SK-N-SH (cell line): ENCODE data around the gene MAP2K2. TPM values are rescaled to one million over a fixed set of nuclear protein-coding genes. Genes with fewer than 3 reads are reported as not detected.

Experiments
- CTCF ChIA-PET: fragments of 300-600, 350-600 bp; formaldehyde crosslinking; extraction: SDS; loops from one replicate; lab custom pipeline; 2021; lab: Yijun Ruan, JAX
- POLR2A ChIA-PET: fragments of 350-600 bp; sonication (Branson Sonifier 250); formaldehyde crosslinking; extraction: SDS; loops from one replicate; lab custom pipeline; 2020; ENCODE audit warnings: antibody characterized with exemption, inconsistent platforms; lab: Yijun Ruan, JAX
- DNase-seq: peaks from one replicate; pipeline ENCODE4 v3.0.0; 2012
- H2AFZ ChIP-seq: fragments of 200-600 bp; sonication (generic); 2 replicates; pipeline ENCODE4 v1.8.1; 2016; ENCODE audit warnings: antibody characterized with exemption, mild to moderate bottlenecking, low read depth
- H3F3A ChIP-seq: fragments of 200-600 bp; sonication (generic); replicated peaks from 2 replicates; pipeline ENCODE3; 2016; ENCODE audit warnings: antibody characterized with exemption, mild to moderate bottlenecking; ENCODE audit not compliant: insufficient read depth
- H3K27ac ChIP-seq, 2 experiments: fragments of 200-500 bp in 1 of 2; fragments of 200-600 bp in 1 of 2; sonication (Bioruptor generic) in 1 of 2; sonication (generic), shearing (Covaris generic) in 1 of 2; 2 replicates each; pipeline versions ENCODE4 v1.5.1 to v1.6.1; 2014 to 2016; ENCODE audit warnings: low read depth in 2 of 2, inconsistent platforms in 1 of 2, low read length in 1 of 2, mild to moderate bottlenecking in 1 of 2, mixed read lengths in 1 of 2
- H3K27me3 ChIP-seq: fragments of 200-600 bp; sonication (generic), shearing (Covaris generic); 2 replicates; pipeline ENCODE4 v1.6.1; 2016; ENCODE audit warnings: mixed run types; ENCODE audit not compliant: insufficient read depth
- H3K36me3 ChIP-seq, 2 experiments: fragments of 200-500 bp in 1 of 2; fragments of 200-600 bp in 1 of 2; sonication (Bioruptor generic) in 1 of 2; sonication (generic) in 1 of 2; replicated peaks in 1 of 2; 2 replicates each; pipeline versions ENCODE3 to v1.5.1; 2014 to 2016; ENCODE audit warnings: low read length in 1 of 2, mild to moderate bottlenecking in 1 of 2; ENCODE audit not compliant: insufficient read depth in 2 of 2, control insufficient read depth in 1 of 2
- H3K4me1 ChIP-seq, 2 experiments: fragments of 200-500 bp in 1 of 2; fragments of 200-600 bp in 1 of 2; sonication (Bioruptor generic) in 1 of 2; sonication (generic), shearing (Covaris generic) in 1 of 2; 2 replicates each; pipeline versions ENCODE4 v1.5.1 to v1.6.1; 2014 to 2016; ENCODE audit warnings: low read depth in 1 of 2, low read length in 1 of 2, mixed run types in 1 of 2; ENCODE audit not compliant: insufficient read depth in 2 of 2, control insufficient read depth in 1 of 2
- H3K4me2 ChIP-seq: fragments of 200-600 bp; sonication (generic), shearing (Covaris generic); 2 replicates; pipeline ENCODE4 v1.6.1; 2017; ENCODE audit warnings: mixed run types
- H3K4me3 ChIP-seq, 2 experiments: fragments of 200-500 bp in 1 of 2; fragments of 200-600 bp in 1 of 2; sonication (Bioruptor generic) in 1 of 2; sonication (generic), shearing (Covaris generic) in 1 of 2; 2 replicates each; pipeline versions ENCODE4 v1.5.1 to v1.8.1; 2014 to 2016; ENCODE audit warnings: low read depth in 2 of 2, inconsistent platforms in 1 of 2, low read length in 1 of 2, mild to moderate bottlenecking in 1 of 2, mixed read lengths in 1 of 2, moderate library complexity in 1 of 2
- H3K79me2 ChIP-seq: fragments of 200-600 bp; sonication (generic); 2 replicates; pipeline ENCODE4 v1.8.1; 2017; ENCODE audit warnings: mild to moderate bottlenecking; ENCODE audit not compliant: insufficient read depth
- H3K9ac ChIP-seq: fragments of 200-600 bp; sonication (generic); 2 replicates; pipeline ENCODE4 v1.6.1; 2017; ENCODE audit warnings: mixed run types
- H3K9me2 ChIP-seq: fragments of 200-600 bp; sonication (generic); 2 replicates; pipeline ENCODE4 v1.6.1; 2017; ENCODE audit warnings: mixed run types
- H3K9me3 ChIP-seq: fragments of 200-600 bp; sonication (generic); 2 replicates; pipeline ENCODE4 v1.6.1; 2017; ENCODE audit warnings: mixed run types, mild to moderate bottlenecking, moderate library complexity
- H4K20me1 ChIP-seq: fragments of 200-600 bp; sonication (generic); 2 replicates; pipeline ENCODE4 v1.6.1; 2017; ENCODE audit warnings: mild to moderate bottlenecking, mixed run types; ENCODE audit not compliant: insufficient read depth
- CHD2 ChIP-seq: fragments of 150-350 bp; IDR thresholded peaks from 2 replicates; pipeline ENCODE4 v1.6.1; 2018; ENCODE audit warnings: low read length; ENCODE audit not compliant: partially characterized antibody
- ELF1 ChIP-seq: IDR thresholded peaks from 2 replicates; pipeline ENCODE4 v1.4.0; 2012
- FOXJ3 ChIP-seq: sonication (generic); formaldehyde crosslinking; IDR thresholded peaks from 2 replicates; pipeline ENCODE4 v1.5.1; 2020; ENCODE audit warnings: mild to moderate bottlenecking, missing genetic modification reagents
- GABPA ChIP-seq: IDR thresholded peaks from 2 replicates; pipeline ENCODE4 v1.4.0; 2012; ENCODE audit warnings: low read depth, mild to moderate bottlenecking
- GATA2 ChIP-seq: sonication (generic); formaldehyde crosslinking; IDR thresholded peaks from 2 replicates; pipeline ENCODE4 v1.5.0; 2020; ENCODE audit warnings: mild to moderate bottlenecking, missing genetic modification reagents
- MEF2A ChIP-seq: IDR thresholded peaks from 2 replicates; pipeline ENCODE4 v1.4.0; 2012; ENCODE audit warnings: low read depth, borderline replicate concordance
- MXI1 ChIP-seq: IDR thresholded peaks from 2 replicates; pipeline ENCODE4 v1.6.1; 2012; ENCODE audit warnings: mild to moderate bottlenecking, low read depth, low read length, improper control_type of control experiment
- RAD21 ChIP-seq: IDR thresholded peaks from 2 replicates; pipeline ENCODE4 v1.6.1; 2012; ENCODE audit warnings: mild to moderate bottlenecking, low read length
- RCOR1 ChIP-seq: fragments of 150-350 bp; IDR thresholded peaks from 2 replicates; pipeline ENCODE4 v1.6.1; 2017; ENCODE audit warnings: antibody characterized with exemption, low read length
- SMC3 ChIP-seq: IDR thresholded peaks from 2 replicates; pipeline ENCODE4 v1.6.1; 2012; ENCODE audit warnings: low read depth, low read length, improper control_type of control experiment
- TCF12 ChIP-seq: IDR thresholded peaks from 2 replicates; pipeline ENCODE4 v1.4.0; 2012
- YY1 ChIP-seq: IDR thresholded peaks from 2 replicates; pipeline ENCODE4 v1.4.0; 2012; ENCODE audit warnings: low read depth, mild to moderate bottlenecking
- whole genome bisulfite sequencing: methylation state at CpG from one replicate; pipeline ENCODE4 v1.1.6; 2017; ENCODE audit warnings: low lambda C conversion rate; 5-methylcytosine and 5-hydroxymethylcytosine counted together
- polyA plus RNA-seq, 3 experiments: library from polyadenylated mRNA; depleted of rRNA; stranded (reverse); fragments of >200 nt; gene quantifications; 2 replicates each; pipeline ENCODE4 v1.2.3, GENCODE V29; 2012
- TF ChIP-seq, protein P1 (sequence below): IDR thresholded peaks from 2 replicates; pipeline ENCODE4 v1.6.1; 2012; ENCODE audit warnings: mild to moderate bottlenecking, low read depth, low read length, moderate library complexity
- TF ChIP-seq, protein P2 (sequence below): IDR thresholded peaks from 2 replicates; pipeline ENCODE4 v1.4.0; 2012; ENCODE audit warnings: low read depth, borderline replicate concordance
- TF ChIP-seq, protein P3 (sequence below): IDR thresholded peaks from 2 replicates; pipeline ENCODE4 v1.4.0; 2012; ENCODE audit warnings: low read depth, borderline replicate concordance

Gene MAP2K2
- polyA plus RNA-seq, 1 of the 3 experiments (the other 2 are of a cell fraction): 114 TPM

DNA sequence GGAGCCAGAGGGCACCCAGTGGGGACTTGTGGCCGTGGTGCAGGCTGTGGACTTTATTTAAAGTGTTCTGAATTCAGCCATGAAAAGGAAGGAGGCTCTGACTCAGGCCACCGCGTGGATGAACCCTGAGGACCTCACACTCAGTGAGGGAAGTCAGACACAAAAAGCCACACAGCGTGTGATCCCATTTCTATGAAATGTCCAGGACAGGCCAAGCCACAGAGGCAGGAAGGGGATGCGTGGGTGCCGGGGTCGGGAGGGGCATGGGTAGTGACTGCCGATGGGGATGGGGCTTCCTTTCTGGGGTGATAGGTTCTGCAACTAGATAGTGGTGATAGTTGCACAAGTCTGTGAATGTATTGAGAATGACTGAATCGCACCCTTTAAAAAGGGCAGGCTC is 48.5 kb downstream of the MAP2K2 start:
- no peaks in the 10 kb centered on the region for H3K4me1 ChIP-seq
- ChIA-PET POLR2A (no interaction called here), CTCF (no interaction called here)
- no peak overlapping the region for H3K4me3 ChIP-seq
- H3K79me2 ChIP-seq: no peaks in the 10 kb centered on the region
- no peaks in the 10 kb centered on the region for H3F3A ChIP-seq
- H3K9me2 ChIP-seq: no peaks in the 10 kb centered on the region
- H3K4me2 ChIP-seq: no peak overlapping the region
- WGBS: 72% methylated on average over 9 of the region's 9 CpGs
- no peak overlapping the region for H2AFZ ChIP-seq
- no peaks in the 10 kb centered on the region for H4K20me1 ChIP-seq
- no peak overlapping the region for H3K27ac ChIP-seq
- TF ChIP-seq CHD2 (no peak), GABPA (no peak), RCOR1 (no peak), YY1 (no peak), SMC3 (no peak), GATA2 (CRISPR knock-in tag) (no peak), RAD21 (no peak), MXI1 (no peak), MEF2A (no peak), TCF12 (no peak), ELF1 (no peak), FOXJ3 (CRISPR knock-in tag) (no peak)
- TF ChIP-seq, protein P1, sequence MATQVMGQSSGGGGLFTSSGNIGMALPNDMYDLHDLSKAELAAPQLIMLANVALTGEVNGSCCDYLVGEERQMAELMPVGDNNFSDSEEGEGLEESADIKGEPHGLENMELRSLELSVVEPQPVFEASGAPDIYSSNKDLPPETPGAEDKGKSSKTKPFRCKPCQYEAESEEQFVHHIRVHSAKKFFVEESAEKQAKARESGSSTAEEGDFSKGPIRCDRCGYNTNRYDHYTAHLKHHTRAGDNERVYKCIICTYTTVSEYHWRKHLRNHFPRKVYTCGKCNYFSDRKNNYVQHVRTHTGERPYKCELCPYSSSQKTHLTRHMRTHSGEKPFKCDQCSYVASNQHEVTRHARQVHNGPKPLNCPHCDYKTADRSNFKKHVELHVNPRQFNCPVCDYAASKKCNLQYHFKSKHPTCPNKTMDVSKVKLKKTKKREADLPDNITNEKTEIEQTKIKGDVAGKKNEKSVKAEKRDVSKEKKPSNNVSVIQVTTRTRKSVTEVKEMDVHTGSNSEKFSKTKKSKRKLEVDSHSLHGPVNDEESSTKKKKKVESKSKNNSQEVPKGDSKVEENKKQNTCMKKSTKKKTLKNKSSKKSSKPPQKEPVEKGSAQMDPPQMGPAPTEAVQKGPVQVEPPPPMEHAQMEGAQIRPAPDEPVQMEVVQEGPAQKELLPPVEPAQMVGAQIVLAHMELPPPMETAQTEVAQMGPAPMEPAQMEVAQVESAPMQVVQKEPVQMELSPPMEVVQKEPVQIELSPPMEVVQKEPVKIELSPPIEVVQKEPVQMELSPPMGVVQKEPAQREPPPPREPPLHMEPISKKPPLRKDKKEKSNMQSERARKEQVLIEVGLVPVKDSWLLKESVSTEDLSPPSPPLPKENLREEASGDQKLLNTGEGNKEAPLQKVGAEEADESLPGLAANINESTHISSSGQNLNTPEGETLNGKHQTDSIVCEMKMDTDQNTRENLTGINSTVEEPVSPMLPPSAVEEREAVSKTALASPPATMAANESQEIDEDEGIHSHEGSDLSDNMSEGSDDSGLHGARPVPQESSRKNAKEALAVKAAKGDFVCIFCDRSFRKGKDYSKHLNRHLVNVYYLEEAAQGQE: no peak
- TF ChIP-seq, protein P2, sequence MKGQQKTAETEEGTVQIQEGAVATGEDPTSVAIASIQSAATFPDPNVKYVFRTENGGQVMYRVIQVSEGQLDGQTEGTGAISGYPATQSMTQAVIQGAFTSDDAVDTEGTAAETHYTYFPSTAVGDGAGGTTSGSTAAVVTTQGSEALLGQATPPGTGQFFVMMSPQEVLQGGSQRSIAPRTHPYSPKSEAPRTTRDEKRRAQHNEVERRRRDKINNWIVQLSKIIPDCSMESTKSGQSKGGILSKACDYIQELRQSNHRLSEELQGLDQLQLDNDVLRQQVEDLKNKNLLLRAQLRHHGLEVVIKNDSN: no peak
- TF ChIP-seq, protein P3, sequence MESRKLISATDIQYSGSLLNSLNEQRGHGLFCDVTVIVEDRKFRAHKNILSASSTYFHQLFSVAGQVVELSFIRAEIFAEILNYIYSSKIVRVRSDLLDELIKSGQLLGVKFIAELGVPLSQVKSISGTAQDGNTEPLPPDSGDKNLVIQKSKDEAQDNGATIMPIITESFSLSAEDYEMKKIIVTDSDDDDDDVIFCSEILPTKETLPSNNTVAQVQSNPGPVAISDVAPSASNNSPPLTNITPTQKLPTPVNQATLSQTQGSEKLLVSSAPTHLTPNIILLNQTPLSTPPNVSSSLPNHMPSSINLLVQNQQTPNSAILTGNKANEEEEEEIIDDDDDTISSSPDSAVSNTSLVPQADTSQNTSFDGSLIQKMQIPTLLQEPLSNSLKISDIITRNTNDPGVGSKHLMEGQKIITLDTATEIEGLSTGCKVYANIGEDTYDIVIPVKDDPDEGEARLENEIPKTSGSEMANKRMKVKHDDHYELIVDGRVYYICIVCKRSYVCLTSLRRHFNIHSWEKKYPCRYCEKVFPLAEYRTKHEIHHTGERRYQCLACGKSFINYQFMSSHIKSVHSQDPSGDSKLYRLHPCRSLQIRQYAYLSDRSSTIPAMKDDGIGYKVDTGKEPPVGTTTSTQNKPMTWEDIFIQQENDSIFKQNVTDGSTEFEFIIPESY: no peak
- no peaks in the 10 kb centered on the region for H3K36me3 ChIP-seq
- H3K27me3 ChIP-seq: no peaks in the 10 kb centered on the region
- no peak for DNase-seq
- H3K9me3 ChIP-seq: no peaks in the 10 kb centered on the region
- H3K9ac ChIP-seq: no peak overlapping the region
